Activated CD8-positive, alpha-beta memory T cell treated with anti-CD3 and anti-CD28 coated beads for 36 hours (primary cell): Measurements from ENCODE around the gene FGFRL1. TPM values are rescaled to one million over a fixed set of nuclear protein-coding genes. Genes with fewer than 3 reads are reported as not detected.

ENCODE experiments used
- CTCF ChIA-PET: fragments of 350-600 bp; sonication (Branson Sonifier 250); formaldehyde crosslinking; loops from one replicate; lab custom pipeline; 2021; ENCODE audit warnings: antibody characterized with exemption; lab: Charles Lee
- POLR2A ChIA-PET: fragments of 350-600 bp; sonication (Branson Sonifier 250); formaldehyde crosslinking; loops from one replicate; lab custom pipeline; 2021; ENCODE audit warnings: antibody characterized with exemption; lab: Charles Lee
- total RNA-seq, 2 experiments: library from RNA; stranded (reverse); gene quantifications; one replicate each; pipeline ENCODE4 v1.2.3, GENCODE V29; 2021

FGFRL1 gene, protein sequence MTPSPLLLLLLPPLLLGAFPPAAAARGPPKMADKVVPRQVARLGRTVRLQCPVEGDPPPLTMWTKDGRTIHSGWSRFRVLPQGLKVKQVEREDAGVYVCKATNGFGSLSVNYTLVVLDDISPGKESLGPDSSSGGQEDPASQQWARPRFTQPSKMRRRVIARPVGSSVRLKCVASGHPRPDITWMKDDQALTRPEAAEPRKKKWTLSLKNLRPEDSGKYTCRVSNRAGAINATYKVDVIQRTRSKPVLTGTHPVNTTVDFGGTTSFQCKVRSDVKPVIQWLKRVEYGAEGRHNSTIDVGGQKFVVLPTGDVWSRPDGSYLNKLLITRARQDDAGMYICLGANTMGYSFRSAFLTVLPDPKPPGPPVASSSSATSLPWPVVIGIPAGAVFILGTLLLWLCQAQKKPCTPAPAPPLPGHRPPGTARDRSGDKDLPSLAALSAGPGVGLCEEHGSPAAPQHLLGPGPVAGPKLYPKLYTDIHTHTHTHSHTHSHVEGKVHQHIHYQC
- total RNA-seq, result 10 to 100 TPM; 17.7 to 18.7 TPM

DNA sequence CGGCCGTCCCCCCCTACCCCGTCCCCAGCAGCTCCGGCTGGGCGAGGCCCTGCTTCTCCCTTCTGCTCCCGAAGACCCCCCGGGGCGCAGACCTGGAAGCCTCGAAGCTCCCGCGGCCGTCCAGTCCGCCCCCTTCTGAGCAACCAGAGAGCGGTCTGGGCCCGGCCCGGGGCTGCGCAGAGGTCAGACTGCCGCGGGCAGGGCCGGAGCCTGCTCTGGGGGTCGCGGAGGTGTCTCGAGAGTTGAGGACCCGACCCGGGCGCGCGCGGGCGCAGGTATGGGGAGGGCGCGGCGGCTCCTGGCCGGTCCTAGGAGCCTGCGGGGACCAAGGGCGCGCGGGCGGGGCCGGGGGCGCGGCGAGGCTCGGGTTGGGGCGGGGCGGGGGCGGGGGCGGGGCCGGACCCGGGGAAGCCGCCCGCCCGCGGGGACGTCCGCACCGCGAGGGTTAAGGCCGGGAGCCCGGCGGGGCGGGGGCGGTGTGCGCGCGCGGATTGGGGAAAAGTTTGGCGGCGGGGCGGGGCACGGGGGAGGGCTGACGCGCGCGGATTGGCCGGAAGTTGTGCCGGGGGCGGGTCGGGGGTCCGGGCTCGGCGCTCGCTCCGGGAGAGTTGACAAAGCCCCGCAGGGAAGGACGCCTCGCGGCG, at the start of gene FGFRL1:
Gene FGFRL1, plus strand, starts transcription at position 605 of the 644 bp plus-strand sequence. CDS start 860 bp downstream, outside the sequence.
- ChIA-PET POLR2A (no interaction called here), CTCF (no interaction called here)

DNA sequence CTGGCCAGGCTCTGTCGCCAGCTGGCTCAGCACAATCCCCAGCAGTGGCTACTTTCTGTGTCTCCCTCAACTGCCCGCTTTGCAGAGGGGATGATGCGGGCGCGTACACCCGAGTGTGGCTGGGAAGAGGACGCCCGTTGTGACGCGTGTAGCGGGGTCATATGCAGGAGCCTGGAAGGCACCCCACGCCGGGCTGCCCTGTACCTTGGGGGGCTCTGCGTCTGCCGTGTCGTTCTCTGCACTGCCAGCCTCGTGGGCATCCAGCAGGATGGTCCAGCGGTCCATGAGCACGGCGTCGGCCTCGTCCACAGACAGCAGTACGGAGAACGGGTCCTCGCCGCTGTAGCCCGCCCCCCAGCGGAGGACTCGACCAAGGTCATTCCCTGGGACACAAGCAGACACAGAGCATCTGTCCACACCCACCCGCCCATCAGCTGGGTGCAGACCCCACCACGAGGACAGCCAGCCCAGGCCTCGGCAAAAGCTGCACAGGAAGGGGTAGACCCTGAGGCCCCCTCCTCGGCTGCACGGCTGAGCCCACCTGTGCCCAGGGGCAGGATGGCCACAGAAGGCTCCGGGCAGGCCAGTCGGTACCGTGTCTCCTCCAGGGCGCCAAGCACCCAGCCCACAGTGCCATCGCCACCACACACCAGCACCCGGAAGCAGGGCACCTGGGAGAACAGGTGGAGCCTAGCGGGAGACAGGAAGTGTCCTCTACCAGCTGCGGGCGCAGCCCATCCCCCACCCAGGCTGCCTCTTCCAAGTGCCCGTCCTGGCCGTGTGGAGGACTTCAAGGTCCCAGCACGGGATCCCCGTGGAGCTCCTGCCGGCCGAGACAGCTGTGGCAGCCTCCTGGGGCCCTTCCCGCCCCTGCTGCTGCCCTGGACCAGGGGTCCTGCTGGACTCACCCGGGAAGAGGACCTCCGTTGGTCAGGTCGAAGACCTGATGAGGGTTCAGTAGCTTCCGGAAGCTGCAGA, 48.9 kb upstream of the FGFRL1 start:
- CTCF ChIA-PET, result no interaction called here
- POLR2A ChIA-PET, result no interaction called here

DNA sequence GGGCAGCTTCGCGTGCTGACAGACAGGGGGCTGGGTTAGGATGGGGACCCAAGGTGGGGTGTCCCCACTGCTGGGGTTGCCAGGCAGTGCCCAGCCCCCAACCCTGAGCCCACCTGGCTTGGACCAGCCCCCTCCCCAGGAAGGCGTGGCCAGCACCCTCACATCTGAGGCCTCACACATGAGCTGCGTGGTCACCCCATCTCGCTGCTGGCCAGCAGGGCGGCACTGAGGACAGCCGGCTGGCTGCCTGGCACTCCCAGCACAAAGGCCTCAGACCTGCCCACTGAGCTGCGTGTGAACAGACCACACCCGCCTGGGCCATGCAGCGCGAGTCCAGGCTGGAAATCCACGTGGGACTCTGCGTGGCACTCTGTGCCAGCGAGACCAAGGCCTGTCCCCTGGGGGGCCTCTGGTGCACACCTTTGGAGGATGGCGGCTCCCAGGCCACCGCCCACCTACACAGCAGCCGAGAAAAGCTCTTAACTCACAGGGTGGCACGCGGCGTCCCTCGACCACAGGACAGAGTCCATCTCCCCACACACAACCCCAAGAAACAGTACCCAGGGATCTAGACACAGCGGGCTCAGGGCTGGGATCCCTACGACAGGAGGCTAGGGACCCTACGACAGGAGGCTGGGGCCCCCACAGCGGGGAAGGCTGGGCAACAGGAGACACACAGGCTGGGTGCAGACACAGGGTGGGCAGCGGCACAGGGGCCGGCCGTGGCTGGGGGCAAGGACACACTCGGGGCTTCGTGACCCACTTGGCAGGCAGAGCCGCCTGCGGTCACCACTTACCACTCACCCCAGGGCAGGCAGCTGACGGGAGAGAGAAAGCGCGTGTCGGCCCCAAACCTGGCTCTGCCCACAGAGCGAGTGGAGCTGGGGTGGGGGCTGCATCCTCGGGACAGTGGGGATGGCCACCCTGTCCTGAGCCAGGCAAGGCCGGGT, 47.9 kb upstream of the FGFRL1 start:
- ChIA-PET CTCF (no interaction called here), POLR2A (no interaction called here)

DNA sequence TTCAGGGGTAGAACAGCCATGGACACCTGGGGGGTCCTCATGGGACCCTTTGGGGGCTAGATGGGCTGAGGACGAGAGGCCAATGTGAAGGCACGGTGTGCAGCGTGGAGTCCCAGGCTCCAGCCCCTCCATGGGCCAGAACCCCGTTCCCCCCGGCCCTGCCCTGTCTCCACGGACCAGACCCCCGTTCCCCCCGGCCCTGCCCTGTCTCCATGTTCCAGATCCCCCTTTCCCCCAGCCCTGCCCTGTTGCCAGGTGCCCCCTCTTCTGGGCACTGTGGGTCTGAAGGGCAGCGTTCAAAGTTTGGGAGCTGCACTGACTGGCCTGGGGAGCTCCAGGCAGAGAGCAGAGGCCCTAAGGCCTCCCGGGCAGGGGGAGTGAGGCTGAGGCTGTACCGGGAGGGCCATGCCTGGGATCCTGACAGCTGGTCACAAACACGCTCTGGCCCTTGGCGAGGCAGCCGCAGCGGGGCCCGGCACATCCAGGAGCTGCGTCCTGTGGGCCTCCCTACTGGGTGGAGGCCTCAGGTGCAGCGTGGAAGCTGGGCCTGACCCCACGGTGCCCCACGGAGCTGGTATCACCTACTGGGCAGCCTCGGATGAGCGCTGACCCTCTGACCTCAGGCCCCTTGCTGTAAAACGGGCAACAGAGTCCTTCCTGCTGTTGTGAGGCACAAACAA, 46.9 kb upstream of the FGFRL1 start:
- POLR2A ChIA-PET, result no interaction called here
- CTCF ChIA-PET, result no interaction called here

DNA sequence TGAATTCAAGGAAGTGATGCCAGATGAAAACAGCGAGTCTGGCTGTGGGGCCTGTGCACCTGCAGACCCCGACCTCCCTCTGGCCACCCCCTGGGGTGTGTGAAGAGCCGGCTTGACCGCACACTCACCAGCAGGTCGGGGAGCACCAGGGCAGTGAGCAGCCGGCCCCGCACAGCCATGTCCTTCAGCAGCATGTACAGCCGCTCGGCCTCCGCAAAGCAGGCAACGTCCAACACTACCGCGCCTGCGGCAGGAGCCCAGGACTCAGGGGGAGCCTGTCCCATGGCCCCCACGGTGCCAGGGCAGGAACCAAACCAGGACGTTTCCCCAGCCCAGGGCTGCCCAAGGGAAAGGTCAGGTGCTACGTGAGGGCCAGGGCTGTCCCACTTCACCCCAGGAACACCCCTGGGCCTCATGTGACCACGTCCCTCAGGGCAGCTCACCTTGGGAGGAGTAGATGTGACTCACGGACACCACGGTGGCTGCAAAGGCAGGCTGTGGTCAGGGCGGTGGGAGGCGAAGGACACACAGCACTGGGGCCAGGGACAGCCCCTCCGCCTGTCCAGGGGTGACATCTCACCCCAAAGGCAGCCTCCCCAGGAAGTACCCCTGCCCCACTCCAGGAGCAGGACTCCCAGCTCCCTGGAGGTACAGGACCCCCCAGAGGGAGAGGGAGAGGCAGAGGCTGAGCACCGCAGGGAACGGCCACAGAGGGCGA, 46.2 kb upstream of the FGFRL1 start:
- ChIA-PET POLR2A (no interaction called here), CTCF (no interaction called here)

DNA sequence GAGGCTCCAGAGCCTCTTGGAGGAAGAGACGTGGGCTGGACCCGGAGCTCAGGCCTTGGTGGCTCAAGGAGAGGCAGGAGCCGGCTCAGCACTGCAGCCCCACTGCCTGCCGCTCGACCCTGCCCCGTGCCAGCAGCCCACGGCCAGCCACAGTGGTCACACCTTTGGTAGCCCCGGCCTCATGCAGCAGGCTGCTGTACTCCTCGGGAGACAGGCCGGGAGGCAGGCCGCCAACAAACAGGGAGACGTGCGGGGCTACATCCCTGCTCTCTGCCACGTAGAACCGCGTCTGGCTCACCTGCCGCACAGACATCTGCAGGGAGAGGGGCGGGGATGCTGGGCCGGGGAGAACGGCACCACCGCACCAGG, 45.7 kb upstream of the FGFRL1 start:
- POLR2A ChIA-PET, result no interaction called here
- CTCF ChIA-PET, result no interaction called here

DNA sequence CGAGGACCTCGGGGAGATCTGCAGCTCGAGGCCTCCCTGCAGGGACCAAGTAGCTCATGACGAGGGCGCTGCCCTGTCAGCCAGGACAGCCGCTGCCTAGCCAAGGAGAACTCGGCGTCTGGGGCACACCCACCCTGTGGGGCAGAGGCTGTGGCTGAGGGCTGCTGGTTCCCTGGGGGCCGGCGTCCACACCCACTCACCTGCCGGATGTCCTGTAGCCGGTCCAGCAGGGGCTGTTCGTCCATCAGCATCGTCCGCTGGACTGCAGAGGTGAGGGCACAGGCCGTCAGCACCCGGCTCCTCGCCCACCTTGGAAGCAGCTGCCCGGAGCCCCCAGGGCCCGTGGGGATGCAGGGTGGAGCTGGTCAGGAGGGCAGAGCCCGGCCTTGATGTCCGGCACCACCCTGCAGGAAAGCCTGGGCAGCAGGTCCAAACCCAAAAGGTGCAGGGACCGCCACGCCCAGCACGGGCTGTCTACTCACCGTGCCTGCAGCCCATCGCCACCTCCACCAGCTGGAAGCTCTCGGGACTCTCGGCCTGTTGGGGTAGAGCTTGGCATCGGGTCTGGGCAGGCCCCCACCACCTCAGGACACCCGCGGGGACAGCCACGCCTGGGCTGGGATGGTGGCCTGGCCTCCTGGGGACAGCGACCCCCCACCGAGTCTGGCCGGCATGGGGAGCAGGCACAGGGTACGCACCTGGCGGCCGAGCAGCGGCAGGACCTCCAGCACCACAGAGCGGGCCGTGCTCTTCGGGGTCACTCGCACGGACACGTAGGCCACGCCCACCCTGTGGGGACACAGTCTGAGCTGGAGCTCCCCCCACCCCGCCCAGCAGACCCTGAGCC, 44.9 kb upstream of the FGFRL1 start:
- CTCF ChIA-PET, result no interaction called here
- POLR2A ChIA-PET, result no interaction called here

DNA sequence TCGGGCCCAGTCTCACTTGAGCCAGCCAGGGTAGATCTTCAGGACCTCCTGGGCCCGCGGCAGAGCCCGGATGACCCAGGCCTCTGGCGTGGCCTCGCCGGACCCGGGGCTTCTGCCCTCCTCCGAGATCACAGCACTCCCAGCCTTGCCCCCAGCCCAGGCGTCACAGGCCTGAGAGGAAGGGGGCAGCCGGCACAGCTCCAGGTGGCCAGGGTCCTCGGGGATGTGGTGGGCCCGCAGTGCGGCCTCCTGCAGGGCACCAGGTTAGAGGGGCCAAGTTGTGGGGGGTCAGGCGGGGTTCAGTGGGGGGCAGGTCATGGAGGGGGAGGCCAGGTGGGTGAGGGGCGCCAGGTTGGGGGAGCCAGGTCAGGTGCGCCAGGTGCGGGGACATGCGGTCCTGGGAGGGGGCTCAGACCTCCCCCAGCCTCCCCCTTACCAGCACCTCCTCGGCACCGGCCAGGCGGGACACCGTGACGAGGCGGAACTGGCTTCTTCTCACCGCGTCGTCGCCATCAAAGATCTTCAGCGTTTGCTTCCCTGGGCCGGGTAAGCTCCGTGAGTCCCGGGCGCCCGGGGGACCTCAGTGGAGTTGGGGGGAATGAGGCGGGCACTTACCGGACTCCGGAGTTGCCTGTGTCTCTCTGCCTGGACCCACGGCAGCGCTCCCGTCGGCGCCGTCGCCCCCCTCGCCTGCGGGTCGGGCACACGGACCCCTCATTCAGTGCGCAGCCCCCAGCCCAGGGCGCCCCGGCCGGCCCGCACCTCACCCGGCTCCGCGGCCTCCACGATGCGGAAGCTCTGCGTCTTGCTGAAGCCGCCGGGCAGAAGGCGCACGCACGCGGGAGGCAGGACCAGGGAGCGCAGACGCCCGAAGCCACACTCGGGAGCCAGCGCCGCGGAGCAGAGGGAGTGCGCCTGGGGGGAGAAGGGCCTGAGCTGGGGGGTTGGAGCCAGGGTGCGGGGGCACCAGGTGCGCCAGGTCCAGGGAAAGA, 44.0 kb upstream of the FGFRL1 start:
- ChIA-PET POLR2A (no interaction called here), CTCF (no interaction called here)

DNA sequence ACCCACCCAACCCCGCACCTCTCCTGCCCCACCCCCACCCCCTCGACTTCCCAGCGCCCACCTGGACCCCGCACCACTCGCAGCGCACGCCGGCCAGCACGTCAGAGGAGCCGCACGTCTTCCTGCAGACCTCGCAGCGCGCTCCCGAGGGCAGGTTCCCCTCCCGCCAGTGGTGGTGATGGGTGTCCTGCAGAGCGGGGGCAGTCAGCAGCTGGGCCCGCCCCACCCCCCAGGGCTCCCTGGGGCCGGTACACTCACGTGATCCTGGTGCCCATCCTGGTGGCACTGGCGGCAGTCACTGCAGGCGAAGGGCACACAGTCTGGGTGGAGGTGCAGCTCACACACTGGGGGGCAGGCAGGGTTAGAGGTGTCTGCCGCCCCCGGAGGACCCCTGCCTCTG, 43.2 kb upstream of the FGFRL1 start:
- CTCF ChIA-PET, result interaction anchor here (1.3 kb wide), 1 partner anchor 19 kb away, joined by 3 read pairs; no protein-coding TSS in a partner anchor
- POLR2A ChIA-PET, result interaction anchor here (0.7 kb wide), 1 partner anchor 757 kb away, joined by 3 read pairs; no protein-coding TSS in a partner anchor

DNA sequence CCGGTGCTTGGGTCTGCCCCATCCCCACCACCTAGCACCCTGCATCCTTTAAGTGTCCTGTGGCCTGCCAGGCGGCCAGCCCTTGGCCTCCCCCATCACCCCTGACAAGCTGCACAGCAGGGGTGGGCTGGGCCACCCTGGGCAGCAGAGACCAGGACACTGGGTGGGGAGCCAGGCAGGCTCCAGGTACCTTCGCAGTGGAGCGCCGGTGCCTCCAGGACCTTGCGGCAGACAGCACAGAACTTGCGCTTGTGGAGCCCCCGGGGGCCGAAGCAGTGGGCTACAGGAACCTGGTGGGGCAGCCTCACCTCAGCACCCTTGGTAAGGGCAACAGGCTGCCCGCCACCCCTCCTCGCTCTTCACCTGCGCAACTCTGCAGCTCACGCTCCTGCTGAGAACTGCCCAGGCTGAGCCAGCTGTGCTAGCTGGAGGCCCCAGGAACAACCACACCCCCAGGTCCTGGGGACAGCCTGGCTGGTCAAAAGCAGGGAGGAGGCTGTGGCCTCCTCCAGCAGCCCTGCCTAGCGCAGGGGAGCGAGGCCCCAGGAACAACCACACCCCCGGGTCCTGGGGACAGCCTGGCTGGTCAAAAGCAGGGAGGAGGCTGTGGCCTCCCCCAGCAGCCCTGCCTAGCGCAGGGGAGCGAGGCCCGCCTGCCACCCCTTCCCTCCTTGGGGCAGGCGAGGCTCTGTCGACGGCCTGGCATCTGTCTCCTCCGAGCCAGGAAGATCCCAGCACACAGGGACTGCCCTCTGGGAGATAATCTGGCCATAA, 42.6 kb upstream of the FGFRL1 start:
- ChIA-PET POLR2A (interaction anchor here (0.7 kb wide), 1 partner anchor 758 kb away, joined by 3 read pairs; no protein-coding TSS in a partner anchor), CTCF (interaction anchor here (1.3 kb wide), 1 partner anchor 19 kb away, joined by 3 read pairs; no protein-coding TSS in a partner anchor)

DNA sequence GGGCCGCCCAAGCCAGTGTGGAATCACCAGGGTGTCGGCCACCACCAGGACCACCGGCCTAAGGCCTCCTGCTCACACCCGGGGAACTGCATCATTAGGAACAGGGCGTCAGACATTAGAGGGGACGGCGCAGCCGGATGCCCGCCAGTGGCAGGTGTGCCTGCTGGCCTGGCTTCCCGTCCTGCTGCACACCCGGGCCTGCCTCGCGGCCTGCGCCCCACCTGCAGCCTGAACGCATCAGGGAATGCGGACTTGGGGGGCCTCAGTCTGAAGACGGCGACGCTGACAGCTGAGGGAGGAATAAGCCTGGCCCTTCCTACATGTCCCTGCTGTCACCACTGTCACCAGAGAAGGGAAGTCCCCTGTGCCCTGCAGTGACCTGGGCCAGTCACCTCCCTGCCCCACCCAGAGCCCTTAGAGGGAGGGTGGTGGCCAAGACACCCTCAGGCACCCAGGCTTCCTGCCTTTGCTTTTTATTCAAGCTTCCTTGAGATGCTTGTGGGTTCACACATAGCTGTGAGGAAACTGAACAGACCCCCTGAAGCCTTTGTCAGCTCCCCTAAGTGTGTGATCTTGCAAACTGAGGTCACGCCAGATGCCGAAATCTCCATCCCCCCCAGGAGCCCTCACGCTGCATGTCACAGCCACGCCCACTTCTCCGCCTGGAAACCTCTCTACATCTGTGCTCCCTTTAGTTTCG, 41.2 kb upstream of the FGFRL1 start:
- ChIA-PET POLR2A (interaction anchor here (0.6 kb wide), 1 partner anchor 217 kb away, joined by 3 read pairs; no protein-coding TSS in a partner anchor), CTCF (no interaction called here)

DNA sequence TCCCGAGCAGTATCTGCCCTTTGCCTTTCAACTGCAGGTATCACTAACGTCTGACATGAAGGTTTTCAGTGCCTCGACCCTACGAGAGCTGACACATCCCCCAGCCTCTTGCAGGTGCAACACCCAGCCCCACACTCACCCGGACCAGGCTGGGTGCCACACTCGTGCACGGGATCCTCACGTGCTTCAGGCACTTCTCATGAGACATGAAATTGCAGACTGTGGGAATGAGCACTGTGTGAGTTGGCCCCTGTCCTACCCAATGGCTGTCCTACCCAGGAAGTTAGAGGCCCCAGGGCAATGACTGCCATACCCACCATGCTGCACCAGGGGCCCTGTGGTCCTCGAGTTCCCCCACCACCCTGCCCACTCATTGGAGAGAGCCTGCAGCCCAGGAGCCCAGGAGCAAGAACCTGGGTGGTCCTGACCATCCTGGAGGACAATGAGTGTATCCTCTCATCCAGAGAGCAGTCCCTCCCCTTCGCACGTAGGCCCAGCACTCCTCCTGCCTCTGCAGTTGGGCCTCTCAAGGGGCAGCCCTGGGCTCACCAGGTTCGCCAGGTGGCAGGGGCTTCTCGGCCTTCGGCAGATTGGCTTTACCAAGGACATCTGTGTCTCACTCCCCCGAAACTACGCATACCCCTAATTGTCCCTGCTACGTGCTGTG, 40.4 kb upstream of the FGFRL1 start:
- POLR2A ChIA-PET, result no interaction called here

More for the DNA sequence above, 40.4 kb upstream of the FGFRL1 start:
- CTCF ChIA-PET, result interaction anchor here (1.8 kb wide), 1 partner anchor 16 kb away, joined by 5 read pairs; the partner anchor contains the start of gene IDUA
